Sigmoid colon (tissue), 4 donors: ENCODE measurements around the gene MLPH.

Source experiments
- POLR2AphosphoS5 ChIP-seq, 4 donors: sonication (generic); formaldehyde crosslinking; IDR thresholded peaks; one replicate each; pipeline ENCODE4 v1.6.1; 2017; ENCODE audit warnings: antibody characterized with exemption in 4 of 4
- TF ChIP-seq, protein P1 (sequence below), 4 experiments: fragments of 450-650 bp in 3 of 4; fragments of 200-600 bp in 1 of 4; IDR thresholded peaks; one replicate each; pipeline ENCODE4 v1.5.1; 2016 to 2019; ENCODE audit warnings: antibody characterized with exemption in 4 of 4, mild to moderate bottlenecking in 3 of 4, moderate library complexity in 2 of 4

DNA sequence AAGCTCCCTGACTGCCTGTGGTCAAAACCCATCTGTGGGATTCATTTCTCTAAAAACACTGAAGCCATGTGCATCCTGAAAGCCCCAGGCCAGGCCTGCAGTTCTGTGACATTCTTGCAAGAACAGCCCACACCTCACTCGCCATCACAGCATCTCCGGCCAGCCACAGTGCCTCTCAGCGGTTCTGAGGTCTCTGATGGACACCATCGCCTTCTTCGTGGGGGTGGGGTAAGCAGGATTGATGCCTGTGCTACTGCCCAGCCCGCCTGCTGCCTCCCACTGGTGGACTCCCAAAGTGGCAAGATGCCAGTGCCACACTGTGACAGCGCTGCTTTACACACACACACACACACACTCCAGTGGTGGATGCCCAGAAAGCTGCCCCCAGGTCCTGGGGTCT is 74.2 kb downstream of the MLPH start:
- TF ChIP-seq, protein P1, sequence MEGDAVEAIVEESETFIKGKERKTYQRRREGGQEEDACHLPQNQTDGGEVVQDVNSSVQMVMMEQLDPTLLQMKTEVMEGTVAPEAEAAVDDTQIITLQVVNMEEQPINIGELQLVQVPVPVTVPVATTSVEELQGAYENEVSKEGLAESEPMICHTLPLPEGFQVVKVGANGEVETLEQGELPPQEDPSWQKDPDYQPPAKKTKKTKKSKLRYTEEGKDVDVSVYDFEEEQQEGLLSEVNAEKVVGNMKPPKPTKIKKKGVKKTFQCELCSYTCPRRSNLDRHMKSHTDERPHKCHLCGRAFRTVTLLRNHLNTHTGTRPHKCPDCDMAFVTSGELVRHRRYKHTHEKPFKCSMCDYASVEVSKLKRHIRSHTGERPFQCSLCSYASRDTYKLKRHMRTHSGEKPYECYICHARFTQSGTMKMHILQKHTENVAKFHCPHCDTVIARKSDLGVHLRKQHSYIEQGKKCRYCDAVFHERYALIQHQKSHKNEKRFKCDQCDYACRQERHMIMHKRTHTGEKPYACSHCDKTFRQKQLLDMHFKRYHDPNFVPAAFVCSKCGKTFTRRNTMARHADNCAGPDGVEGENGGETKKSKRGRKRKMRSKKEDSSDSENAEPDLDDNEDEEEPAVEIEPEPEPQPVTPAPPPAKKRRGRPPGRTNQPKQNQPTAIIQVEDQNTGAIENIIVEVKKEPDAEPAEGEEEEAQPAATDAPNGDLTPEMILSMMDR (IDR thresholded peaks at IDR 0.05) = no peak
- no peak for TF ChIP-seq POLR2AphosphoS5 (IDR thresholded peaks at IDR 0.05)
